Ectodermal cell (in vitro differentiated cells): ENCODE measurements around the gene CDCP1. TPM values are rescaled to one million over a fixed set of nuclear protein-coding genes. Genes with fewer than 3 reads are reported as not detected.

Source experiments
- H3K27ac ChIP-seq: 2 replicates; pipeline ENCODE4 v1.7.0; 2013; ENCODE audit warnings: mild to moderate bottlenecking, low read depth, low read length; ENCODE audit not compliant: insufficient read depth, poor library complexity, severe bottlenecking
- H3K27me3 ChIP-seq: 2 replicates; pipeline ENCODE4 v1.7.0; 2013; ENCODE audit warnings: mild to moderate bottlenecking, low read length; ENCODE audit not compliant: insufficient read depth, control insufficient read depth, poor library complexity, severe bottlenecking
- H3K36me3 ChIP-seq: one replicate; pipeline ENCODE4 v1.7.0; 2013; ENCODE audit warnings: low read length; ENCODE audit not compliant: control insufficient read depth, insufficient read depth
- H3K4me1 ChIP-seq: one replicate; pipeline ENCODE4 v1.7.0; 2013; ENCODE audit warnings: low read length; ENCODE audit not compliant: control insufficient read depth, insufficient read depth
- H3K4me3 ChIP-seq: 2 replicates; pipeline ENCODE4 v1.7.0; 2013; ENCODE audit warnings: low read depth, low read length, control low read depth; ENCODE audit not compliant: insufficient read depth
- H3K9me3 ChIP-seq: 2 replicates; pipeline ENCODE4 v1.7.0; 2013; ENCODE audit warnings: mild to moderate bottlenecking, low read length, moderate library complexity; ENCODE audit not compliant: control insufficient read depth
- WGBS, 2 experiments: methylation state at CpG; one replicate each; pipeline ENCODE4 v1.1.7; 2013; ENCODE audit warnings: missing lambda C conversion rate in 2 of 2; 5-methylcytosine and 5-hydroxymethylcytosine counted together
- polyA plus RNA-seq, 4 experiments: library from polyadenylated mRNA; stranded (reverse); fragments of 50-300 nt; gene quantifications; one replicate each; pipeline ENCODE4 v1.2.3, GENCODE V29; 2013

Gene CDCP1, protein sequence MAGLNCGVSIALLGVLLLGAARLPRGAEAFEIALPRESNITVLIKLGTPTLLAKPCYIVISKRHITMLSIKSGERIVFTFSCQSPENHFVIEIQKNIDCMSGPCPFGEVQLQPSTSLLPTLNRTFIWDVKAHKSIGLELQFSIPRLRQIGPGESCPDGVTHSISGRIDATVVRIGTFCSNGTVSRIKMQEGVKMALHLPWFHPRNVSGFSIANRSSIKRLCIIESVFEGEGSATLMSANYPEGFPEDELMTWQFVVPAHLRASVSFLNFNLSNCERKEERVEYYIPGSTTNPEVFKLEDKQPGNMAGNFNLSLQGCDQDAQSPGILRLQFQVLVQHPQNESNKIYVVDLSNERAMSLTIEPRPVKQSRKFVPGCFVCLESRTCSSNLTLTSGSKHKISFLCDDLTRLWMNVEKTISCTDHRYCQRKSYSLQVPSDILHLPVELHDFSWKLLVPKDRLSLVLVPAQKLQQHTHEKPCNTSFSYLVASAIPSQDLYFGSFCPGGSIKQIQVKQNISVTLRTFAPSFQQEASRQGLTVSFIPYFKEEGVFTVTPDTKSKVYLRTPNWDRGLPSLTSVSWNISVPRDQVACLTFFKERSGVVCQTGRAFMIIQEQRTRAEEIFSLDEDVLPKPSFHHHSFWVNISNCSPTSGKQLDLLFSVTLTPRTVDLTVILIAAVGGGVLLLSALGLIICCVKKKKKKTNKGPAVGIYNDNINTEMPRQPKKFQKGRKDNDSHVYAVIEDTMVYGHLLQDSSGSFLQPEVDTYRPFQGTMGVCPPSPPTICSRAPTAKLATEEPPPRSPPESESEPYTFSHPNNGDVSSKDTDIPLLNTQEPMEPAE
- 0.07 TPM for polyA plus RNA-seq (2013, experiment 1 of 4)
- 0.30 TPM for polyA plus RNA-seq (2013, experiment 2 of 4)
- polyA plus RNA-seq (2013, experiment 3 of 4) = 0.21 TPM
- 0.24 TPM for polyA plus RNA-seq (2013, experiment 4 of 4)

DNA sequence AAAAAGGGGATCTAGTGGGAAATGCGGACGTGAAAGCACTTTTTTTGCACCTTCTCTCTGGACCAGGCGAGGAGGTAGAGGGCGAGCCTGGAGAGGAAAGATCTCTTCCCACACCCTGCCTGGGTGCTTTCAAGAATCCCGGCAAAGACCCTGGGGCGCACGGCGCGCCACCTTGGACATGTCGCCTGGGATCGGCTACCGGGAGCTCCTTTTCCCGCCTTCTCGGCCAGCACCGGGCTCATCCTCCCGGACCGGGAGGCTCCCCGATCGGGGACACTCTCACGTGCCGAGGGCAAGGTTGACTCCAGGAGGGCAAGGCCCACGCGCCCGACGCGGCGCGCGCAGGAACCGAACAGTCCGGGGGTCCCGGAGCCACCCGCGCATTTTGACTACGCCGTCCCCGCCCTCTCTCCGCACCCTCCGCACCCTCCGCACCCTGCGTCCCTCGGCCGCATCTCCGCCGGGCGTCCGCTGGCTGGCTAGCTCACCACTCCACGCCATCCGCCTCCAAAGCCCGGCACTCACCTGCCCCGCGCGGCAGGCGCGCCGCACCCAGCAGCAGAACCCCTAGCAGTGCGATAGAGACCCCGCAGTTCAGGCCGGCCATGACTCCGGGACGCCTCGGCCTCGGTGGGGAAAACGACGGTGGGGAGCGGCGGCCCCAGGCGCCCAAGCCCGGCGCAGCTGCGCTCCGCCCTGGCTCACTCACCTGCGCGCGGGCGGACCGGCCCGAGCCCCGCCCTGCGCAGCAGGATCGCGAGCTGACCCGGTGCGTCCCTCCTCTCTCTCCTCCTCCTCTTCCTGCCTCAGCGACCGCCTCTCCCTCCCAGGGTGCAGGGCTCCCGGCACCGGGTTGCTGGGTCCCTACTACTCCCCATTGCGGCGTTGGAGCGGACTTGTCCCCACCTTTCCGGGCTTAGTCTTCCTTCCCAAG lies at the start of gene CDCP1:
Gene CDCP1 (minus strand): TSS at position 698 of the 934 bp plus-strand sequence. CDS start 91 bp downstream, at position 607.
- H3K27me3 ChIP-seq = peaks cover 53% of the 10 kb centered on the region
- 1% methylated on average over 92 of the region's 92 CpGs for WGBS, 2 experiments

DNA sequence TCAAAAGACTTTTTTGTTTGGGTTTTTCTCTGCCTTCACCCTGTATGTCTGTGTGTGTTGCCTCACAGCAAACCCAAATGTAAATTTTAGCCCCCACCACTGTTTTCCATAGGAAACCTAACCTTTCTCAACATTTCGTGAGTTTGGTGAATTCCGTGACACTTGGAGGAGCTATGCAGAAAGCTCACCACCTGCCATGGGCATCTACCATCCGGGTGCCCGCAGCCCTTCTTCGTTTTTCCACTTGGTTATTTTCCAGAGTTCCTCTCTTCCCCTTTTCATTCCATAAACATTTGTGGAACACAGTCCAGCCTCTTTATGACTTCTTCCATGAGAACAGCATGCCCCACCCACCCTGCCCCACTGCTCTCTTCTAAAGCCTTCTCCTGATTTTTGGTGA lies 48.6 kb upstream of the CDCP1 start:
- Histone ChIP-seq H3K27me3 (no peaks in the 10 kb centered on the region), H3K4me3 (no peak overlapping the region), H3K27ac (no peak overlapping the region), H3K9me3 (no peaks in the 10 kb centered on the region), H3K4me1 (peaks cover 5% of the 10 kb centered on the region), H3K36me3 (no peaks in the 10 kb centered on the region)
- 91 to 92% methylated on average over 5 of the region's 5 CpGs for WGBS, 2 experiments

More for the DNA sequence above, at the start of gene CDCP1:
- H3K36me3 ChIP-seq = no peaks in the 10 kb centered on the region
- no peaks in the 10 kb centered on the region for H3K9me3 ChIP-seq
- no peak within 1 kb of the TSS for H3K27ac ChIP-seq
- H3K4me1 ChIP-seq = peaks cover 6% of the 10 kb centered on the region
- peak within 1 kb of the TSS; percentile 53 for H3K4me3 ChIP-seq

DNA sequence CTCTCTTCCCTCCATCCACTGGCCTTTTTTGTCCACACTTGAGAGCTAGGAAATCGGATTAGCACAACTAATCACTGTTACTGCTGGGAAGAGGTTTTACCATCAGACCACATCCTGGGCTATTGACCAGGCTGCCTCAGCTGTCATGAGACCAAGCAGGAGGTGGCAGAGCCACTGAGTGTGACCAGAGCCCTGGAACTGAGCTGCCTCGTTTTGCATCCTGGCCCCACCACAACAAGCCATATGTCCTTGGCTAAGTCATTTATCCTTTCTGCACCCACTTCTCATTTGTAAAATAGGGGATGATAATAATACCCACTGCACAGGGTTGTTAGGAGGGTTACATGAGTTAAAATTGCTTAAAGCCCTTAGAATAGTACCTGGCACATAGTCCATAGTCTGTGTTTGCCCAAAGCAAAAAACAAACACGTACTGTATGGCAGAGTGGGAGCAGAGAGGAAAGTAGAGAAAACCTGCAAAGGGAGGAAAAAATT lies 45.8 kb upstream of the CDCP1 start:
- H3K27ac ChIP-seq = no peak overlapping the region
- no peaks in the 10 kb centered on the region for H3K9me3 ChIP-seq
- 60 to 61% methylated on average over 3 of the region's 3 CpGs for WGBS, 2 experiments
- no peak overlapping the region for H3K4me3 ChIP-seq
- no peaks in the 10 kb centered on the region for H3K27me3 ChIP-seq
- peaks cover 9% of the 10 kb centered on the region for H3K4me1 ChIP-seq
- no peaks in the 10 kb centered on the region for H3K36me3 ChIP-seq

DNA sequence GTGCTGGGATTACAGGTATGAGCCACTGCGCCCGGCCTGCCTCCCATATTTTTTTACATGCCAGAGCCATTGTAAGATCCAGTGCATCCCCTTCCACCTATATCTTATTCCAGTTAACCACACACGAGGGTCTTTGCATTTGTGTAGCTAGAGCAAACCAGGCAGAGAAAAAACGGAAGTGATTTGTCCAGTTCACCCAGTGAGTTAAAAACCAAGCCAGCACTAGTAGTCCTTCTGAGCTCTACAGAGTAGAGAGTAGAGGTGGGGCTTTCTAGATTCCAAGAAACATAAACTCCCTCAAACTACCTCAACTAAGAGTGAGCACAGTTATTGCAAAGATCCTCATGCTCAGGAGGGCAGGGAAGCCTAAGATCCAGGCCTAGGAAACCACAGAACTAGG lies 45.2 kb upstream of the CDCP1 start:
- H3K9me3 ChIP-seq = no peaks in the 10 kb centered on the region
- WGBS, 2 experiments = 92% methylated on average over 4 of the region's 4 CpGs
- H3K4me1 ChIP-seq = peaks cover 9% of the 10 kb centered on the region
- H3K27ac ChIP-seq = no peak overlapping the region
- no peaks in the 10 kb centered on the region for H3K27me3 ChIP-seq
- H3K36me3 ChIP-seq = no peaks in the 10 kb centered on the region
- no peak overlapping the region for H3K4me3 ChIP-seq

DNA sequence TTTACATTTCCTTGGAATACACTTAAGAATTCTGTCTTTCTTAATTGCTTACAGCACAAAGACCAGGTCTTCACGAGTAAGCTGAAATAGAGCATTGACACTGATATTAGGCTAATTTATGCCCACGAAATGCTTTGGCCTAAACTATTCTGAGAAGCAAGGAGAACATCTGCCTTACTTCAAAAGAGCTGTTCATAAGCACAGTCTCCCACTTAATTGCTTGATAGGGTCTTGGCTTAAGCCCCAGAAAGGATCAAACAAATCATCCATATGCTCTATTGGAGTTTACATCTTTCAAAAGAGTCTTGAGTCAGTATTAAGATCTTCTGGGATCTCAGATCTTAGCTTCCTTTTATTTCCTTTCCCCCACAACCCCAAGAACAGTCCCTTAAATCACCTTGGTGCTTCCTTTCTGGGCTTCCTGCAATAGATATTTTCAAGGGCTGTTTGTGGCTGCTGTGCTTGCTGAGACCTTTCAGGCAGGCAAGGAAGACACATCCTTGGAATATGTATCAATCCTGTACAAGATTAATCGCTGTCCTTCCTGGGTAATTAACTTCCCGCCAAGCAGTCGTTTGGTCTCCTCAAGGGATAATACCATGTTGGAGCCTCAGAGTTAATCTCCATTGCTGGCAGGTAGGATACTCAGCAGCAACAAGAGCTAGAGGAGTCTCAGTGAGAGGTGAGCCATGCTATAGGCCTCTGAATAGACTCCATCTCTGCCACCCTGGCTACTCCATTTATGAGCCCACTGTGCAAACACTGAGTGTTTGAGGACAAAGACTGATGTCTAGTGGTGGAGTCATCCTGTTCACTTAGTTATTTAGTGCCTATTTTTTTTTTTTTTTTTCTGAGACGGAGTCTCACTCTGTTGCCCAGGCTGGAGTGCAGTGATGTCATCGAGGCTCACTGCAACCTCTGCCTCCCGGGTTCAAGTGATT lies 42.8 kb upstream of the CDCP1 start:
- Histone ChIP-seq H3K9me3 (no peaks in the 10 kb centered on the region), H3K27me3 (no peaks in the 10 kb centered on the region), H3K4me1 (peaks cover 9% of the 10 kb centered on the region), H3K27ac (no peak overlapping the region), H3K36me3 (no peaks in the 10 kb centered on the region), H3K4me3 (no peak overlapping the region)
- 92 to 93% methylated on average over 8 of the region's 8 CpGs for WGBS, 2 experiments

DNA sequence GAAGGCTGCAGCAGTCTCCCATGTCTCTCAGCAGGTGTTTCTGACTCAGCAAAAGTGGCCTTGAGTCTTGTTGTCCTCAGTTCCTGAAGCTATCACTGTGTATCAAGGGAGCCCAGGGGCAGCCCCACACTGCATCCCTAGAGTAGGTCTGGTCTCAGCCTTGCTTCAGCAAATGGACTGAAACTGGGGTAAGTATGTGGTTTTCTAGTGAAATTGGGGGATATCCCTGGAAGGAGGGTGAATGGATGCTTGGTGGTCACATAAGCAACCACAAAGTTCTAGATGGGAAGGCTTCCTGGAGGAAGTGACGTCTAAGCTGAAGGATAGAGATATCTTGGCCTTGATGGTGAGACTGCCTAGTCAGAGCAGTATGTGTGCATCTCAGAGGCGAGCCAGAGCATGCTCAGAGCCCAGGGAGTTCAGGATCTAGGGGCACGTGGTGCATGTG lies 41.5 kb upstream of the CDCP1 start:
- Histone ChIP-seq H3K27ac (no peak overlapping the region), H3K27me3 (no peaks in the 10 kb centered on the region), H3K4me3 (no peak overlapping the region), H3K36me3 (no peaks in the 10 kb centered on the region), H3K4me1 (peaks cover 9% of the 10 kb centered on the region), H3K9me3 (no peaks in the 10 kb centered on the region)
- WGBS, 2 experiments = 88 to 94% methylated on average over 3 of the region's 3 CpGs

DNA sequence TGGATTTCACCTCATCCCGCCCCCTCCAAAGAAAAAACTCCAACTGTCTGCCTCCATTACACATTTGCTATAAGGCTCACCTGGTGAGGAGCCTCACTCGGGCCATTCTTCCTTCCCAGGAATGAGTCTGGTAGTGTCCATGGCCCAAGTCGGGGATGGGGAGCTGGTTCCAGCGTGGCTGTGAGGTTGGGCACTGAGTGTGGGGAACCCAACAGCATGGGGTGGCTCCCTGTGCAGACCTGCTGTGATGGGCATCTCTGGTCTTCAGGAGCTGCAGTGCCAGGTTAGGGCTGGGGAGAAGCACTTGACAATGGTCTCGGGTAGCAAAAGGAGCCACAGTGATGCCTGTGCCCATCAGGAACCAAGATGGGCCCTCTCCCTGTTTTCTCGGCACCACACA lies 40.7 kb upstream of the CDCP1 start:
- H3K27ac ChIP-seq = no peak overlapping the region
- no peaks in the 10 kb centered on the region for H3K9me3 ChIP-seq
- H3K4me1 ChIP-seq = peaks cover 7% of the 10 kb centered on the region
- H3K27me3 ChIP-seq = no peaks in the 10 kb centered on the region
- WGBS, 2 experiments = 86 to 88% methylated on average over 6 of the region's 6 CpGs
- no peaks in the 10 kb centered on the region for H3K36me3 ChIP-seq
- no peak overlapping the region for H3K4me3 ChIP-seq

DNA sequence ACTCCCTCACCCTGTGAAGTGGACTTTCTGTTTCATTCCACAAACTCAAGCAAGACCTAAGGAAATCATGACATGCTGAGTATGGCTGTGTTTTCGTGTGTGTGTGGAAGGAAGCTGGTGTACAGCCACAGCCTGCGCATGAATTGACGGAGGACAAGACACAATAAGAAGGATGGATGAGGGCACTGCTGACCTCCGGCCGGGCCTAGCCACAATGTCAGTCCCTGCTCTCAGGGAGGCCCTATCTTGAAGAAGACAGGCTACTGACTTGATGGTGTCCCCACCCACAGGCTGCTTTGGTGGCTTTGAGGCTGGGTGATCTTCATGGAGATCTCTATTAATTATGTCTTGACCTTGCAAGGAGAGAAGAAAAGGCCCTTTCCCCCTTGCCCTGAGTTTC lies 39.3 kb upstream of the CDCP1 start:
- Histone ChIP-seq H3K4me1 (peaks cover 7% of the 10 kb centered on the region), H3K4me3 (no peak overlapping the region), H3K9me3 (no peaks in the 10 kb centered on the region), H3K27ac (no peak overlapping the region), H3K27me3 (no peaks in the 10 kb centered on the region), H3K36me3 (no peaks in the 10 kb centered on the region)
- WGBS, 2 experiments = 83 to 85% methylated on average over 5 of the region's 5 CpGs

DNA sequence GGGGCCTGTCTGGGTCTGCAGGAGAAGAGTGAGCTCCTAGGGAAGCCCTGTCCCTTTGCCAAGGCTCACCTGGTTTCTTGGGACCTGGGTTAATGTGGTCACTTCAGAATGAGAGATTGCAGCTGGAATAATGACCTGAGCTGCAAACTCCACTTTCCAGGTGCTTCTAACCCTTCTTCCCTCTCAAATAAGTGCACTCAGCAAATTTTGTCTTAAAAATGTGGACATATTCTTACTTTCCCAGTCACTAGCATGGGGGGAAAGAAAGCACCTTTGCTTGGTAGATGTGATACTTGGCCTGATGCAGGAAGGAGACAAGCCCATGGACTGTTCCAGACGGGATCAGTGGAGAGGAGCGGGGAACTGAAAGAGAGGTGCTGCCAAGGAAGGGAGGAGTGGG lies 38.9 kb upstream of the CDCP1 start:
- Histone ChIP-seq H3K27me3 (no peaks in the 10 kb centered on the region), H3K4me3 (no peak overlapping the region), H3K9me3 (no peaks in the 10 kb centered on the region), H3K36me3 (no peaks in the 10 kb centered on the region), H3K27ac (no peak overlapping the region), H3K4me1 (peaks cover 7% of the 10 kb centered on the region)
- WGBS, 2 experiments = 93 to 100% methylated on average over 2 of the region's 2 CpGs
